Mesothelial cell of epicardium (in vitro differentiated cells): ENCODE measurements around the gene WBP11. TPM values are rescaled to one million over a fixed set of nuclear protein-coding genes. Genes with fewer than 3 reads are reported as not detected.
"Not testable (repeated sequence)": the region's sequence is repeated elsewhere in the genome, so short reads cannot be mapped to it uniquely, and the experiment has no call there.

Source experiments
- DNase-seq, 2 experiments: peaks; one replicate each; pipeline ENCODE4 v3.0.0; 2021; ENCODE audit warnings: low spot score in 2 of 2; ENCODE audit not compliant: unreplicated experiment in 2 of 2
- H3K27ac Mint-ChIP-seq: 2 replicates; pipeline ENCODE4 v1.8.0; 2021; ENCODE audit warnings: mixed read lengths
- H3K27me3 Mint-ChIP-seq: 2 replicates; pipeline ENCODE4 v1.8.0; 2021; ENCODE audit warnings: low read depth, mixed read lengths
- H3K36me3 Mint-ChIP-seq: 2 replicates; pipeline ENCODE4 v1.8.0; 2021; ENCODE audit warnings: mixed read lengths
- H3K4me1 Mint-ChIP-seq: 2 replicates; pipeline ENCODE4 v1.8.0; 2021; ENCODE audit warnings: mixed read lengths
- H3K4me3 Mint-ChIP-seq: 2 replicates; pipeline ENCODE4 v1.8.0; 2021; ENCODE audit warnings: mild to moderate bottlenecking, moderate library complexity, mixed read lengths
- H3K9me3 Mint-ChIP-seq: 2 replicates; pipeline ENCODE4 v1.8.0; 2021; ENCODE audit warnings: mixed read lengths
- total RNA-seq: library from RNA; stranded (reverse); gene quantifications from 3 replicates; pipeline ENCODE4 v1.2.1, GENCODE V29; 2021
- TF ChIP-seq, protein P1 (sequence below): fragments of 200-600 bp; sonication (generic); IDR thresholded peaks from one replicate; pipeline ENCODE4 v1.5.0; 2021; ENCODE audit warnings: antibody characterized with exemption; ENCODE audit not compliant: unreplicated experiment

WBP11 gene
- total RNA-seq, 1 donor from 2014 or later = 72.8 TPM

DNA sequence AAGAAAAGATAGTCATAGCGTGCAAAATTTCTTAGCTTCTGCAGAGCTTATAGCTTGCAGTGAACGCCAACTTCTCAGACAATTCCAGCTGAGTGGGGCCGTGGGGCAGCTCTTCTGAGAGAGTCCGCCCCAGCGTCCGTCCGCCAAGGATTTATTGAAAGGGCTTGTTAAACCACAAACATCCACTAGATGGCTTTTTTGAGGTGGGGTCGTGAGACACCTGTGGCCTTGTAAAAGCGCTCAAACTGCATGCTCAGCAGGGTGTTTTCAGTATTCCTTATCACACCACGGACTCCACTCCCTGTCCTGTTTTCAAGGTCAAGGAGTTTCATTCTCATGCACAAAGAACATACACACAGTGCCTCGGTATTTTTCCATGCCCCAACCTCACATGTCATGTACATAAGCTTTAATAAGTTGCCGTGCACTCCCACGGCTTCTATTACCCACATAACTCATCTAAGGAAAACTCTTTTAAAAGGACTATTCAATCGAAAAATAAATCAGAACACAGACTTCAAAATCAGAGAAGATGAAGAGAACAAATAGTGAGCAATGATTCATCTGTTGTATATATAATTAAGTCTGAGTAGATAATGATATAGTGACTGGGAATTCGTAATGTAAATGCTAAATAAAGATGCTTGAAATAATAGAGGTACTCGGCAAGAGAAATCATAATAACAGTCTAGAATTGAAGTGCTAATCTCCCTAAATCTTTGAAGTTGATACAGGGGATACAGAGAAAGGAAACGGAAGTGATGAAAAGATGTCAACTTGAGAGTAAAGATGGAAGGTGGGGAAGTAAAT, 46.7 kb downstream of the WBP11 start:
- Mint-ChIP-seq H3K4me1 (peaks cover 14% of the 10 kb centered on the region), H3K9me3 (peaks cover 12% of the 10 kb centered on the region), H3K36me3 (peaks cover 20% of the 10 kb centered on the region), H3K27me3 (no peaks in the 10 kb centered on the region), H3K4me3 (peak overlapping the region; percentile 38), H3K27ac (peak overlapping the region; percentile 54)
- TF ChIP-seq, protein P1, sequence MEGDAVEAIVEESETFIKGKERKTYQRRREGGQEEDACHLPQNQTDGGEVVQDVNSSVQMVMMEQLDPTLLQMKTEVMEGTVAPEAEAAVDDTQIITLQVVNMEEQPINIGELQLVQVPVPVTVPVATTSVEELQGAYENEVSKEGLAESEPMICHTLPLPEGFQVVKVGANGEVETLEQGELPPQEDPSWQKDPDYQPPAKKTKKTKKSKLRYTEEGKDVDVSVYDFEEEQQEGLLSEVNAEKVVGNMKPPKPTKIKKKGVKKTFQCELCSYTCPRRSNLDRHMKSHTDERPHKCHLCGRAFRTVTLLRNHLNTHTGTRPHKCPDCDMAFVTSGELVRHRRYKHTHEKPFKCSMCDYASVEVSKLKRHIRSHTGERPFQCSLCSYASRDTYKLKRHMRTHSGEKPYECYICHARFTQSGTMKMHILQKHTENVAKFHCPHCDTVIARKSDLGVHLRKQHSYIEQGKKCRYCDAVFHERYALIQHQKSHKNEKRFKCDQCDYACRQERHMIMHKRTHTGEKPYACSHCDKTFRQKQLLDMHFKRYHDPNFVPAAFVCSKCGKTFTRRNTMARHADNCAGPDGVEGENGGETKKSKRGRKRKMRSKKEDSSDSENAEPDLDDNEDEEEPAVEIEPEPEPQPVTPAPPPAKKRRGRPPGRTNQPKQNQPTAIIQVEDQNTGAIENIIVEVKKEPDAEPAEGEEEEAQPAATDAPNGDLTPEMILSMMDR = peak; percentile 64
- peak in 1 of 2 experiments; percentile 42 for DNase-seq

- DNase-seq = no peak
- no peaks in the 10 kb centered on the region for H3K27me3 Mint-ChIP-seq
- peaks cover 5% of the 10 kb centered on the region for H3K36me3 Mint-ChIP-seq
- no peak overlapping the region for H3K4me3 Mint-ChIP-seq
- H3K9me3 Mint-ChIP-seq = peaks cover 5% of the 10 kb centered on the region
- no peak overlapping the region for H3K27ac Mint-ChIP-seq
- TF ChIP-seq, protein P1 = no peak
- H3K4me1 Mint-ChIP-seq = peaks cover 14% of the 10 kb centered on the region
Measured at GRCh38 chr12:14751986-14752385, 51.3 kb downstream of the WBP11 start.

GRCh38 chr12:14743061-14743460, 60.2 kb downstream of the WBP11 start:
- Mint-ChIP-seq H3K4me3 (no peak overlapping the region), H3K27ac (no peak overlapping the region), H3K9me3 (peaks cover 47% of the 10 kb centered on the region), H3K27me3 (no peaks in the 10 kb centered on the region), H3K36me3 (peaks cover 41% of the 10 kb centered on the region), H3K4me1 (peaks cover 3% of the 10 kb centered on the region)
- TF ChIP-seq, protein P1 = no peak
- no peak for DNase-seq

DNA sequence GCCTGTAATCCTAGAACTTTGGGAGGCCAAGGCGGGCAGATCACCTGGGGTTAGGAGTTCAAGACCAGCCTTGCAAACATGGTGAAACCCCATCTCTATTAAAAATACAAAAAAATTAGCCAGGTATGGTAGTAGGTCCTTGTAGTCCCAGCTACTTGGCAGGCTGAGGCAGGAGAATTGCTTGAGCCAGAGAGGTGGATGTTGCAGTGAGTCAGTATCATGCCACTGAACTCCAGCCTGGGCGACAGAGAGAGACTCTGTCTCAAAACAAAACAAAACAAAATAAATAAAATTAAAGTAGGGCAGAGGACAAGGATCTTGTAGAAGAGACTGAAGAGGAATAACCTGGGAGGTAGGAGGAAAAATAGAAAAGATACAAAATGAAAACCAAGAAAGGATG, 61.3 kb downstream of the WBP11 start:
- no peaks in the 10 kb centered on the region for H3K27me3 Mint-ChIP-seq
- DNase-seq = no peak
- peaks cover 42% of the 10 kb centered on the region for H3K9me3 Mint-ChIP-seq
- H3K4me3 Mint-ChIP-seq = no peak overlapping the region
- TF ChIP-seq, protein P1 = no peak
- H3K27ac Mint-ChIP-seq = no peak overlapping the region
- H3K36me3 Mint-ChIP-seq = peaks cover 36% of the 10 kb centered on the region
- peaks cover 3% of the 10 kb centered on the region for H3K4me1 Mint-ChIP-seq

DNA sequence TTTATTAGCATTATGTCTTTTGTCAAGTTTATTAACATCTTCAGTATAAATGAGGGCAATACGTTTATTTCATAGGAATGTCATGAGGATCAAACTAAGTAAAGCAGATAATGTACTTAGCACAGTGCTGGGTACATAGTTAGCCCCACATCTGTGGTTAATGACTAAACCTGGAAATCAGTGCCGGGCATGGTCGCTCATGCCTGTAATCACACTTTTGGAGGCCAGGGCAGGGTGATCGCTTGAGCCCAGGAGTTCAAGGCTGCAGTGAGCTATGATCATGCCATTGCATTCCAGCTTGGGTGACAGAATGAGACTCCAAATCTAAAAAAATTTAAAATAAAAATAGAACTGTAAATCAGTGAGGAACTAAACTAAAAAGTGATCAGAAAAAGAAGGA, 62.1 kb downstream of the WBP11 start:
- Mint-ChIP-seq H3K4me1 (peaks cover 3% of the 10 kb centered on the region), H3K9me3 (peaks cover 41% of the 10 kb centered on the region), H3K27ac (no peak overlapping the region), H3K36me3 (peaks cover 32% of the 10 kb centered on the region), H3K27me3 (no peaks in the 10 kb centered on the region), H3K4me3 (no peak overlapping the region)
- no peak for DNase-seq
- TF ChIP-seq, protein P1 = no peak

DNA sequence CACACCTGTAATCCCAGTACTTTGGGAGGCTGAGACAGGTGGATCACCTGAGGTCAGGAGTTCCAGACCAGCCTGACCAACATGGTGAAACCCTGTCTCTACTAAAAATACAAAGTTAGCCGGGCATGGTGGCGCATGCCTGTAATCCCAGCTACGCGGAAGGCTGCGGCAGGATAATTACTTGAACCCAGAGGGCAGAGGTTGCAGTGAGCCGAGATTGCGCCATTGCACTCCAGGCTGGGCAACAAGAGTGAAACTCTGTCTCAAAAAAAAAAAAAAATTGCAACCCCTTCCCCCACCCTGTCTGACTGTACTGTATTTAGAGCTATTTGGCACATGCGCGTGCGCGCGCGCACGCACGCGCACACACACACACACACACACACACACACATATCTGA, 66.8 kb downstream of the WBP11 start:
- H3K27ac Mint-ChIP-seq, H3K27me3 Mint-ChIP-seq, H3K4me1 Mint-ChIP-seq, H3K36me3 Mint-ChIP-seq, H3K9me3 Mint-ChIP-seq, DNase-seq, H3K4me3 Mint-ChIP-seq: not testable (repeated sequence)

Other genes starting within 250 kb of the WBP11 start
- 41.3 to 48.1 TPM (median 43.8 TPM) in 3 replicates for gene PLBD1, start 235.6 kb downstream of the WBP11 start, total RNA-seq
- 0.07 to 0.09 TPM (median 0.09 TPM) in 3 replicates for gene GUCY2C, start 106.9 kb downstream of the WBP11 start, total RNA-seq
- 1.3 to 1.7 TPM (median 1.4 TPM) in 3 replicates for gene C12orf60, start 192 bp upstream of the WBP11 start, total RNA-seq
- 1.4 to 1.5 TPM (median 1.5 TPM) in 3 replicates for gene SMCO3, start 10.7 kb upstream of the WBP11 start, total RNA-seq
- gene ART4, start 40.0 kb upstream of the WBP11 start, total RNA-seq = 2.3 to 2.4 TPM (median 2.4 TPM) in 3 replicates
- 202 to 221 TPM (median 202 TPM) in 3 replicates for gene MGP, start 82.4 kb upstream of the WBP11 start, total RNA-seq
- 55.2 to 60.4 TPM (median 58.1 TPM) in 3 replicates for gene ERP27, start 135.1 kb upstream of the WBP11 start, total RNA-seq
- 26.2 to 30.1 TPM (median 28.5 TPM) in 3 replicates for gene ARHGDIB, start 158.1 kb upstream of the WBP11 start, total RNA-seq
- gene PDE6H, start 169.6 kb upstream of the WBP11 start, total RNA-seq = not detected in 3 replicates